Measurements from ENCODE around the gene MGAT5B. TPM values are rescaled to one million over a fixed set of nuclear protein-coding genes. Genes with fewer than 3 reads are reported as not detected.

MGAT5B gene
- total and polyA plus RNA-seq, 2 of the 13 experiments (the other 11 are each of a cell fraction or from before 2014, with no cell fraction given), result 0.07 to 0.13 TPM

- TF ChIP-seq MLXIP (CRISPR knock-in tag; IDR thresholded peaks at IDR 0.05; ENCODE audit: borderline replicate concordance), result no peak
- no peak for TF ChIP-seq ZNF839 (CRISPR knock-in tag; IDR thresholded peaks at IDR 0.05; ENCODE audit: borderline replicate concordance)
- TF ChIP-seq ZNF543 (CRISPR knock-in tag; IDR thresholded peaks at IDR 0.05), result no peak
- no peak for TF ChIP-seq ZFAT (CRISPR knock-in tag; conservative IDR thresholded peaks at IDR 0.05)
These were observed 114.3 kb downstream of the MGAT5B start (continued) for GRCh38 chr17:76982408-76983074.

GRCh38 chr17:76983075-76983775, 115.0 kb downstream of the MGAT5B start:
- H3K9me3 ChIP-seq (ENCODE audit: low read length), result peaks cover 3% of the 10 kb centered on the region
- WGBS (ENCODE audit: low lambda C conversion rate), result 11% methylated on average over 16 of the region's 17 CpGs
- H4K20me1 ChIP-seq (ENCODE audit: insufficient read depth, low read length), result no peaks in the 10 kb centered on the region
- H3K27me3 ChIP-seq (ENCODE audit: control insufficient read depth in 1 of 2, insufficient read depth in 2 of 2, low read length in 2 of 2), result peaks cover 6 to 36% of the 10 kb centered on the region in 2 experiments
- DNase-seq (ENCODE audit: low spot score) (no peak), ATAC-seq (peak; percentile 49), FAIRE-seq (no peak)
- H3K79me2 ChIP-seq (ENCODE audit: insufficient read depth, low read length), result no peaks in the 10 kb centered on the region
- in situ Hi-C loops (cut with HindIII; ENCODE audit: extremely low pct_ligation_motif_present, low pct_unique_long_range_greater_than_20kb) (no loop called here), intact Hi-C loops (cut with micrococcal nuclease; ENCODE audit: unreplicated experiment) (no loop called here)
- CTCF ChIA-PET (ENCODE audit: low intra/inter-chr PET ratio, low total read pairs), result no interaction called here
- no peaks in the 10 kb centered on the region for H3K36me3 ChIP-seq (replicated peaks in 1 of 2; ENCODE audit: control insufficient read depth in 1 of 2, insufficient read depth in 2 of 2, low read length in 2 of 2)
- H3K9ac ChIP-seq (ENCODE audit: insufficient read depth, low read depth, low read length), result no peak overlapping the region
- H3K4me2 ChIP-seq (ENCODE audit: low read depth, low read length), result peak overlapping the region; percentile 37; the same call in 1 of the 2 replicates
- peak overlapping the region in 1 of 3 experiments; percentile 18; a peak in 1 of 6 replicates for H3K4me3 ChIP-seq (replicated peaks in 1 of 3; ENCODE audit: insufficient read depth in 1 of 3, low read depth in 2 of 3, low read length in 3 of 3)
- H2AFZ ChIP-seq (ENCODE audit: low read length), result no peak overlapping the region
- no peak overlapping the region for H3K27ac ChIP-seq (ENCODE audit: extremely low read length, insufficient read depth, low read length)
- TF ChIP-seq ZNF768 (CRISPR knock-in tag; IDR thresholded peaks at IDR 0.05) (peak; percentile 47; the same call in 1 of the 2 replicates), ATF3 (CRISPR knock-in tag; IDR thresholded peaks at IDR 0.05) (no peak), ZSCAN25 (CRISPR knock-in tag; IDR thresholded peaks at IDR 0.05) (0 out of 2 replicates have a peak, but pooled peaks have one; percentile 25), HNF4A (CRISPR knock-in tag; IDR thresholded peaks at IDR 0.05) (peak; percentile 17; the same call in 1 of the 2 replicates), GABPB1 (CRISPR knock-in tag; IDR thresholded peaks at IDR 0.05) (peak; percentile 16; the same call in 1 of the 2 replicates), KDM2A (CRISPR knock-in tag; IDR thresholded peaks at IDR 0.05; ENCODE audit: borderline replicate concordance, low read depth) (0 out of 2 replicates have a peak, but pooled peaks have one; percentile 26), MLX (CRISPR knock-in tag; IDR thresholded peaks at IDR 0.05) (no peak), MNT (IDR thresholded peaks at IDR 0.05) (0 out of 2 replicates have a peak, but pooled peaks have one; percentile 18)
- H3K4me1 ChIP-seq (ENCODE audit: insufficient read depth, low read length), result peaks cover 9% of the 10 kb centered on the region
- BruUV-seq (replicated peaks), result no TSS peak
- POLR2A ChIA-PET, result no interaction called here

Measured in HepG2 (cell line).